GM13976 (cell line): ENCODE measurements around the gene PHLDB2.

Experiments used
- DNase-seq: peaks from one replicate; pipeline ENCODE4 v3.0.0; 2012; ENCODE audit warnings: low spot score
- CTCF ChIP-seq: IDR thresholded peaks from 2 replicates; pipeline ENCODE4 v1.5.1; 2012; ENCODE audit warnings: borderline replicate concordance, mild to moderate bottlenecking; ENCODE audit not compliant: insufficient read depth; ENCODE audit errors: extremely low read depth, missing control alignments, control extremely low read depth
- in situ Hi-C: fragments of 300-500 bp; cut with MboI; formaldehyde crosslinking; loops from one replicate; pipeline ENCODE4 v1.12.0; 2022; ENCODE audit warnings: low sequenced_read_pairs, mixed read lengths, inconsistent platforms; ENCODE audit not compliant: unreplicated experiment

Gene PHLDB2

GRCh38 chr3:111968319-111969054 is 109.4 kb downstream of the PHLDB2 start:
- in situ Hi-C loops = no loop called here
- TF ChIP-seq CTCF = no peak
- no peak for DNase-seq

GRCh38 chr3:111970376-111970775 is 111.3 kb downstream of the PHLDB2 start:
- DNase-seq = no peak
- in situ Hi-C loops = loop anchor here (5.0 kb wide), 1 partner anchor 253 kb away; no protein-coding TSS in a partner anchor
- no peak for TF ChIP-seq CTCF

GRCh38 chr3:111971533-111972130 is 112.6 kb downstream of the PHLDB2 start:
- DNase-seq = no peak
- in situ Hi-C loops = loop anchor here (5.0 kb wide), 1 partner anchor 254 kb away; no protein-coding TSS in a partner anchor

GRCh38 chr3:111972891-111973290 is 113.8 kb downstream of the PHLDB2 start:
- TF ChIP-seq CTCF = no peak
- in situ Hi-C loops = loop anchor here (5.0 kb wide), 1 partner anchor 256 kb away; no protein-coding TSS in a partner anchor
- no peak for DNase-seq

More at GRCh38 chr3:111971533-111972130, 112.6 kb downstream of the PHLDB2 start:
- no peak for TF ChIP-seq CTCF

- DNase-seq = no peak
- in situ Hi-C loops = no loop called here
These were observed 116.1 kb downstream of the PHLDB2 start for GRCh38 chr3:111975131-111975530.

GRCh38 chr3:111976254-111976653 is 117.2 kb downstream of the PHLDB2 start:
- in situ Hi-C loops = no loop called here
- no peak for DNase-seq

More at GRCh38 chr3:111975131-111975530, 116.1 kb downstream of the PHLDB2 start:
- TF ChIP-seq CTCF = no peak

More at GRCh38 chr3:111976254-111976653, 117.2 kb downstream of the PHLDB2 start:
- TF ChIP-seq CTCF = no peak
